Neural cell (in vitro differentiated cells): ENCODE results near the gene AHNAK2. TPM values are rescaled to one million over a fixed set of nuclear protein-coding genes. Genes with fewer than 3 reads are reported as not detected.

Source experiments
- H2AFZ ChIP-seq: fragments of 200-600, 300-800 bp; sonication (generic), shearing (Covaris generic); 2 replicates; pipeline ENCODE4 v1.6.0; 2014; ENCODE audit warnings: low read depth, mild to moderate bottlenecking, antibody characterized with exemption, low read length, moderate library complexity
- H3F3A ChIP-seq: fragments of 200-600 bp; shearing (Covaris generic); 2 replicates; pipeline ENCODE4 v1.6.1; 2016; ENCODE audit warnings: mild to moderate bottlenecking, moderate library complexity, mixed read lengths, antibody characterized with exemption, low read length; ENCODE audit not compliant: insufficient read depth, poor library complexity, severe bottlenecking
- H3K27ac ChIP-seq: fragments of 200-600, 300-800 bp; sonication (generic), shearing (Covaris generic); 2 replicates; pipeline ENCODE4 v1.5.1; 2014; ENCODE audit warnings: mild to moderate bottlenecking, low read length, moderate library complexity
- H3K27me3 ChIP-seq: fragments of 300-800, 200-600 bp; sonication (generic), shearing (Covaris generic); 2 replicates; pipeline ENCODE4 v1.6.0; 2014; ENCODE audit warnings: mild to moderate bottlenecking, low read depth, low read length, moderate library complexity; ENCODE audit not compliant: insufficient read depth
- H3K36me3 ChIP-seq: fragments of 300-800, 200-600 bp; sonication (generic), shearing (Covaris generic); 2 replicates; pipeline ENCODE4 v1.5.1; 2014; ENCODE audit warnings: mild to moderate bottlenecking, antibody characterized with exemption, low read length, moderate library complexity; ENCODE audit not compliant: insufficient read depth
- H3K4me2 ChIP-seq: fragments of 300-800, 200-600 bp; sonication (generic), shearing (Covaris generic); 2 replicates; pipeline ENCODE4 v1.6.0; 2014; ENCODE audit warnings: mild to moderate bottlenecking, low read length
- H3K4me3 ChIP-seq: fragments of 300-800, 200-600 bp; sonication (generic), shearing (Covaris generic); 2 replicates; pipeline ENCODE4 v1.5.1; 2014; ENCODE audit warnings: mild to moderate bottlenecking, low read length, moderate library complexity
- H3K79me2 ChIP-seq: fragments of 200-600 bp; shearing (Covaris generic); replicated peaks from 2 replicates; pipeline ENCODE4 v1.6.0; 2014; ENCODE audit warnings: mild to moderate bottlenecking, low read length, moderate library complexity; ENCODE audit not compliant: insufficient read depth
- H3K9ac ChIP-seq: fragments of 300-800, 200-600 bp; sonication (generic), shearing (Covaris generic); 2 replicates; pipeline ENCODE4 v1.6.1; 2016; ENCODE audit warnings: mild to moderate bottlenecking, low read length, mixed read lengths
- H3K9me2 ChIP-seq: fragments of 200-600 bp; shearing (Covaris generic); 2 replicates; pipeline ENCODE4 v1.6.1; 2016; ENCODE audit warnings: mild to moderate bottlenecking, low read length, mixed read lengths; ENCODE audit not compliant: insufficient read depth
- H3K9me3 ChIP-seq: fragments of 200-600, 300-800 bp; sonication (generic), shearing (Covaris generic); 2 replicates; pipeline ENCODE4 v1.6.1; 2016; ENCODE audit warnings: mild to moderate bottlenecking, mixed run types, low read length, moderate library complexity, mixed read lengths
- H4K20me1 ChIP-seq: fragments of 200-600 bp; shearing (Covaris generic); 2 replicates; pipeline ENCODE4 v1.6.1; 2016; ENCODE audit warnings: mild to moderate bottlenecking, mixed run types; ENCODE audit not compliant: insufficient read depth
- EP300 ChIP-seq: fragments of 450-650 bp; conservative IDR thresholded peaks from 2 replicates; pipeline ENCODE4 v1.6.1; 2014; ENCODE audit warnings: antibody characterized with exemption, mild to moderate bottlenecking, moderate library complexity; ENCODE audit not compliant: poor library complexity, severe bottlenecking
- EZH2 ChIP-seq: fragments of 200-600, 300-800 bp; shearing (Covaris generic), sonication (generic); IDR thresholded peaks from 2 replicates; pipeline ENCODE4 v1.6.1; 2014; ENCODE audit warnings: antibody characterized with exemption, low read length, borderline replicate concordance, mild to moderate bottlenecking; ENCODE audit not compliant: insufficient read depth, poor library complexity, severe bottlenecking
- MXI1 ChIP-seq: fragments of 450-650 bp; conservative IDR thresholded peaks from 2 replicates; pipeline ENCODE4 v1.6.1; 2014; ENCODE audit warnings: antibody characterized with exemption, mild to moderate bottlenecking; ENCODE audit not compliant: poor library complexity, severe bottlenecking
- POLR2AphosphoS5 ChIP-seq: IDR thresholded peaks from 2 replicates; pipeline ENCODE4 v1.6.1; 2012
- RAD21 ChIP-seq: fragments of 450-650 bp; conservative IDR thresholded peaks from 2 replicates; pipeline ENCODE4 v1.6.1; 2014; ENCODE audit warnings: antibody characterized with exemption, mild to moderate bottlenecking, moderate library complexity
- REST ChIP-seq: IDR thresholded peaks from 2 replicates; pipeline ENCODE4 v1.6.1; 2012; ENCODE audit warnings: borderline replicate concordance
- SMC3 ChIP-seq: fragments of 450-650 bp; conservative IDR thresholded peaks from 2 replicates; pipeline ENCODE4 v1.6.1; 2014; ENCODE audit warnings: antibody characterized with exemption, mild to moderate bottlenecking, moderate library complexity; ENCODE audit not compliant: poor library complexity
- TAF1 ChIP-seq: IDR thresholded peaks from 2 replicates; pipeline ENCODE4 v1.6.1; 2012; ENCODE audit warnings: low read depth
- polyA plus RNA-seq: library from polyadenylated mRNA; depleted of rRNA; stranded (reverse); fragments of >200 nt; gene quantifications from 2 replicates; pipeline ENCODE4 v1.2.3, GENCODE V29; 2014
- TF ChIP-seq, protein P1 (sequence below): fragments of 450-650 bp; IDR thresholded peaks from 2 replicates; pipeline ENCODE4 v1.5.1; 2014; ENCODE audit warnings: antibody characterized with exemption, mild to moderate bottlenecking, moderate library complexity; ENCODE audit not compliant: poor library complexity, severe bottlenecking

Gene AHNAK2
- polyA plus RNA-seq, 1 donor from 2014 or later = 1.4 TPM

DNA sequence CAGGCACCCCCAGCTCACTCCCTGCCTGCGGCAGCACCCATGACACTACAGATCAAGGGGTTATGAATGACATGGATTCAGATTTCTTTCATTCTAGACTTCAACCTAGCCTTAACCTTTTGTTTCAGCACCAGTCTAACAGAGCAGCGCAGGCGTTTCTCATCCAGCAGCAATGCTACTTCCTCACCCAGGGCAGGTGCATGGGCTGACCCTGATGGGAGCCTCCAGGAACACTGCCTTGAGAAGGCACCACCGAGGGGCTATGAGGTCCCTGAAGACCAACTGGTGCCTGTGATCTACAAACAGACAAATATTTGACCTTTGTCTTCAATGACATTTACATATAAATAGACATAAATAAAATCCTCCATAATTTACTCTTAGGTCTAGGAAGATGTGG is 31.9 kb upstream of the AHNAK2 start:
- Histone ChIP-seq H3K9ac (no peak overlapping the region), H3K36me3 (no peaks in the 10 kb centered on the region), H3F3A (no peaks in the 10 kb centered on the region), H4K20me1 (no peaks in the 10 kb centered on the region), H3K9me2 (no peaks in the 10 kb centered on the region), H2AFZ (no peak overlapping the region), H3K27me3 (no peaks in the 10 kb centered on the region), H3K4me2 (no peak overlapping the region), H3K9me3 (no peaks in the 10 kb centered on the region), H3K4me3 (no peak overlapping the region), H3K27ac (no peak overlapping the region), H3K79me2 (peaks cover 33% of the 10 kb centered on the region)
- TF ChIP-seq SMC3 (no peak), EP300 (no peak), RAD21 (no peak), TAF1 (no peak), EZH2 (no peak), POLR2AphosphoS5 (no peak), MXI1 (no peak)
- TF ChIP-seq, protein P1, sequence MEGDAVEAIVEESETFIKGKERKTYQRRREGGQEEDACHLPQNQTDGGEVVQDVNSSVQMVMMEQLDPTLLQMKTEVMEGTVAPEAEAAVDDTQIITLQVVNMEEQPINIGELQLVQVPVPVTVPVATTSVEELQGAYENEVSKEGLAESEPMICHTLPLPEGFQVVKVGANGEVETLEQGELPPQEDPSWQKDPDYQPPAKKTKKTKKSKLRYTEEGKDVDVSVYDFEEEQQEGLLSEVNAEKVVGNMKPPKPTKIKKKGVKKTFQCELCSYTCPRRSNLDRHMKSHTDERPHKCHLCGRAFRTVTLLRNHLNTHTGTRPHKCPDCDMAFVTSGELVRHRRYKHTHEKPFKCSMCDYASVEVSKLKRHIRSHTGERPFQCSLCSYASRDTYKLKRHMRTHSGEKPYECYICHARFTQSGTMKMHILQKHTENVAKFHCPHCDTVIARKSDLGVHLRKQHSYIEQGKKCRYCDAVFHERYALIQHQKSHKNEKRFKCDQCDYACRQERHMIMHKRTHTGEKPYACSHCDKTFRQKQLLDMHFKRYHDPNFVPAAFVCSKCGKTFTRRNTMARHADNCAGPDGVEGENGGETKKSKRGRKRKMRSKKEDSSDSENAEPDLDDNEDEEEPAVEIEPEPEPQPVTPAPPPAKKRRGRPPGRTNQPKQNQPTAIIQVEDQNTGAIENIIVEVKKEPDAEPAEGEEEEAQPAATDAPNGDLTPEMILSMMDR = no peak

GRCh38 chr14:105007593-105008264 is 29.6 kb upstream of the AHNAK2 start:
- Histone ChIP-seq H3K9me3 (no peaks in the 10 kb centered on the region), H3K27ac (no peak overlapping the region), H4K20me1 (no peaks in the 10 kb centered on the region), H3K4me2 (no peak overlapping the region), H3K36me3 (no peaks in the 10 kb centered on the region), H2AFZ (no peak overlapping the region), H3K79me2 (peaks cover 10% of the 10 kb centered on the region), H3K4me3 (no peak overlapping the region), H3F3A (no peaks in the 10 kb centered on the region), H3K9ac (no peak overlapping the region), H3K9me2 (no peaks in the 10 kb centered on the region), H3K27me3 (no peaks in the 10 kb centered on the region)
- TF ChIP-seq, protein P1 = no peak
- no peak for TF ChIP-seq POLR2AphosphoS5
- TF ChIP-seq EP300 = no peak
- no peak for TF ChIP-seq RAD21
- TF ChIP-seq MXI1 = no peak
- no peak for TF ChIP-seq TAF1
- TF ChIP-seq REST = no peak
- TF ChIP-seq SMC3 = no peak
- no peak for TF ChIP-seq EZH2
